Lower leg skin (tissue), 4 donors: ENCODE data around the gene BPIFB2. TPM values are rescaled to one million over a fixed set of nuclear protein-coding genes. Genes with fewer than 3 reads are reported as not detected.

Source experiments
- DNase-seq, 2 donors: peaks; one replicate each; pipeline ENCODE4 v3.0.0-alpha.2; 2019; ENCODE audit warnings: low spot score in 2 of 2
- H3K4me3 ChIP-seq: fragments of 200-600 bp; sonication (generic); 2 replicates; pipeline ENCODE4 v1.5.1; 2017; ENCODE audit warnings: mild to moderate bottlenecking, low read depth; ENCODE audit not compliant: poor library complexity, severe bottlenecking
- CTCF ChIP-seq, 3 donors: fragments of 450-650 bp; IDR thresholded peaks; one replicate each; pipeline ENCODE4 v1.5.1; 2016; ENCODE audit warnings: antibody characterized with exemption in 3 of 3, mild to moderate bottlenecking in 3 of 3, moderate library complexity in 2 of 3
- POLR2A ChIP-seq, 2 donors: fragments of 450-650 bp; IDR thresholded peaks; one replicate each; pipeline ENCODE4 v1.6.1; 2016 to 2017; ENCODE audit warnings: antibody characterized with exemption in 2 of 2, mild to moderate bottlenecking in 1 of 2, moderate library complexity in 1 of 2
- WGBS, 2 donors: methylation state at CpG; one replicate each; pipeline ENCODE4 v1.1.5; 2018; 5-methylcytosine and 5-hydroxymethylcytosine counted together
- intact Hi-C: fragments of 100-400 bp; cut with DNase I; formaldehyde crosslinking; loops from one replicate; pipeline ENCODE4 v1.15.0; 2023; ENCODE audit warnings: low total_unique reads
- total RNA-seq, 4 donors: library from RNA; depleted of rRNA; stranded (reverse); fragments of >200 nt; gene quantifications; one replicate each; pipeline ENCODE4 v1.1.0, GENCODE V29; 2016

The BPIFB2 gene
- total RNA-seq, 4 donors from 2014 or later: not detected

- DNase-seq: peak; percentile 4 to 54
- no peak for TF ChIP-seq POLR2A (IDR thresholded peaks at IDR 0.05)
- TF ChIP-seq CTCF (IDR thresholded peaks at IDR 0.05): no peak
- WGBS, 2 donors: 87 to 92% methylated on average over 4 of the region's 4 CpGs
- intact Hi-C loops: no loop called here
- no peak overlapping the region for H3K4me3 ChIP-seq
Measured at GRCh38 chr20:32966382-32966781, 41.1 kb upstream of the BPIFB2 start.

- intact Hi-C loops: no loop called here
- H3K4me3 ChIP-seq: no peak overlapping the region
- 72 to 75% methylated on average over 16 of the region's 16 CpGs for WGBS, 2 donors
- peak in 1 of 2 donors; percentile 66 for DNase-seq
- TF ChIP-seq CTCF (IDR thresholded peaks at IDR 0.05) (no peak), POLR2A (IDR thresholded peaks at IDR 0.05) (no peak)
Measured at GRCh38 chr20:32966881-32967781, 40.4 kb upstream of the BPIFB2 start.

GRCh38 chr20:32967961-32968457 is 39.5 kb upstream of the BPIFB2 start:
- WGBS, 2 donors: 85 to 87% methylated on average over 16 of the region's 16 CpGs
- no peak for TF ChIP-seq POLR2A (IDR thresholded peaks at IDR 0.05)
- no peak for TF ChIP-seq CTCF (IDR thresholded peaks at IDR 0.05)
- intact Hi-C loops: no loop called here
- DNase-seq: peak in 1 of 2 donors; percentile 32
- H3K4me3 ChIP-seq: no peak overlapping the region

GRCh38 chr20:32968478-32969241 is 38.8 kb upstream of the BPIFB2 start:
- peak in 1 of 2 donors; percentile 68 for DNase-seq
- H3K4me3 ChIP-seq: no peak overlapping the region
- TF ChIP-seq CTCF (IDR thresholded peaks at IDR 0.05) (no peak), POLR2A (IDR thresholded peaks at IDR 0.05) (no peak)
- intact Hi-C loops: no loop called here
- 53 to 54% methylated on average over 19 of the region's 19 CpGs for WGBS, 2 donors

GRCh38 chr20:32969356-32970114 is 38.0 kb upstream of the BPIFB2 start:
- 88 to 89% methylated on average over 11 to 13 of the region's 13 CpGs for WGBS, 2 donors

More at GRCh38 chr20:32969356-32970114, 38.0 kb upstream of the BPIFB2 start:
- TF ChIP-seq POLR2A (IDR thresholded peaks at IDR 0.05): no peak
- TF ChIP-seq CTCF (IDR thresholded peaks at IDR 0.05): no peak
- intact Hi-C loops: no loop called here
- no peak overlapping the region for H3K4me3 ChIP-seq
- peak in 1 of 2 donors; percentile 53 for DNase-seq
